ENCODE results near the gene VPS36. TPM values are rescaled to one million over a fixed set of nuclear protein-coding genes. Genes with fewer than 3 reads are reported as not detected.

VPS36 gene
- total RNA-seq, 4 donors from 2014 or later: 42.6 to 57.6 (median 48.8) TPM

DNA sequence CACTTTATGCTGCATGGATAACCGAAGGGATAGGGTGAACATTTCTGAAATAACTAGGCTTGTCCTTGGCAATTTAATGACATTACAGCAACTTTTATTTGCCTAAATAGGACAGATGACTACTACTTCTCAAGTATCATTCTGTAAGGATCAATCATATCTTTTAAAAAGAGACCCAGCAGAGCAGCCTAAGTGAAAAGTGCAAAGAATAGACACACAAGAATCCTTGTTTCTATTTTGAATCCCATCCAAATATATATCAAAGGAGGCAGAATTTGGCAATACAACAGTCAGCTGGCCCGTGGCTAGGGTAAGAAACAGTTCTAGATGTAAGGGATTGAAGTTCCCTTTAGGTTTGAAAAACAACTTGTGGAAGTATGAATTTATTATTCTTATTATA lies 51.4 kb downstream of the VPS36 start:
- Histone ChIP-seq H3K9me3 (no peaks in the 10 kb centered on the region), H3K4me3 (no peak overlapping the region), H3K27me3 (no peaks in the 10 kb centered on the region), H3K27ac (no peak overlapping the region), H3K36me3 (no peaks in the 10 kb centered on the region), H3K4me1 (peaks cover 0 to 13% (median 2%) of the 10 kb centered on the region in 4 donors)
- 32 to 33% methylated on average over 2 of the region's 2 CpGs for WGBS, 2 donors
- DNase-seq (ENCODE audit: low spot score in 2 of 2): no peak
- TF ChIP-seq, protein P1, sequence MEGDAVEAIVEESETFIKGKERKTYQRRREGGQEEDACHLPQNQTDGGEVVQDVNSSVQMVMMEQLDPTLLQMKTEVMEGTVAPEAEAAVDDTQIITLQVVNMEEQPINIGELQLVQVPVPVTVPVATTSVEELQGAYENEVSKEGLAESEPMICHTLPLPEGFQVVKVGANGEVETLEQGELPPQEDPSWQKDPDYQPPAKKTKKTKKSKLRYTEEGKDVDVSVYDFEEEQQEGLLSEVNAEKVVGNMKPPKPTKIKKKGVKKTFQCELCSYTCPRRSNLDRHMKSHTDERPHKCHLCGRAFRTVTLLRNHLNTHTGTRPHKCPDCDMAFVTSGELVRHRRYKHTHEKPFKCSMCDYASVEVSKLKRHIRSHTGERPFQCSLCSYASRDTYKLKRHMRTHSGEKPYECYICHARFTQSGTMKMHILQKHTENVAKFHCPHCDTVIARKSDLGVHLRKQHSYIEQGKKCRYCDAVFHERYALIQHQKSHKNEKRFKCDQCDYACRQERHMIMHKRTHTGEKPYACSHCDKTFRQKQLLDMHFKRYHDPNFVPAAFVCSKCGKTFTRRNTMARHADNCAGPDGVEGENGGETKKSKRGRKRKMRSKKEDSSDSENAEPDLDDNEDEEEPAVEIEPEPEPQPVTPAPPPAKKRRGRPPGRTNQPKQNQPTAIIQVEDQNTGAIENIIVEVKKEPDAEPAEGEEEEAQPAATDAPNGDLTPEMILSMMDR (IDR thresholded peaks at IDR 0.05): no peak
- TF ChIP-seq POLR2A (IDR thresholded peaks at IDR 0.05): no peak

DNA sequence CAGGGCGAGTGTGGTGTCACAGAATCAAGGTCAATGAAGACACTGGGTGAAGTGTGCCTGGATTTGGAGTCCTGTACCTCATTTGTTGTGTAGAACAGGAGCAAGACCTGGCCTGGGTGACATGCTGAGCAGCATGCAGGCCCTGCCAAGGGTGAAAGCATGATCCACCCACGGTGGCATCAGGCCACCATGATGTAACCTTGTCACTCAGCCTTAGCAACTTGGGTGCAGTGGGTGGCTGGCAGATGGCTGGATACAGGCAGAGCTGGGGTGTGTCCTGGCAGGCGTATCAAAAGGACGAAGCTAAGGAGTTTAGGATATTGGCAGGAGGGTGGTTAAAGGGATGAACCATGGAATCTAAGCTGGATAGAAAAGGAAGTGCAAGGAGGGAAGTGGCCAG lies 54.7 kb downstream of the VPS36 start:
- no peaks in the 10 kb centered on the region for H3K36me3 ChIP-seq
- H3K27me3 ChIP-seq: no peaks in the 10 kb centered on the region
- no peak overlapping the region for H3K4me3 ChIP-seq
- no peak for DNase-seq (ENCODE audit: low spot score in 2 of 2)
- H3K4me1 ChIP-seq: peaks cover 0 to 11% (median 2%) of the 10 kb centered on the region in 4 donors
- H3K27ac ChIP-seq: no peak overlapping the region
- no peaks in the 10 kb centered on the region for H3K9me3 ChIP-seq
- TF ChIP-seq, protein P1 (IDR thresholded peaks at IDR 0.05): no peak
- TF ChIP-seq EP300 (IDR thresholded peaks at IDR 0.05): no peak
- WGBS, 2 donors: 82 to 89% methylated on average over 4 of the region's 4 CpGs

DNA sequence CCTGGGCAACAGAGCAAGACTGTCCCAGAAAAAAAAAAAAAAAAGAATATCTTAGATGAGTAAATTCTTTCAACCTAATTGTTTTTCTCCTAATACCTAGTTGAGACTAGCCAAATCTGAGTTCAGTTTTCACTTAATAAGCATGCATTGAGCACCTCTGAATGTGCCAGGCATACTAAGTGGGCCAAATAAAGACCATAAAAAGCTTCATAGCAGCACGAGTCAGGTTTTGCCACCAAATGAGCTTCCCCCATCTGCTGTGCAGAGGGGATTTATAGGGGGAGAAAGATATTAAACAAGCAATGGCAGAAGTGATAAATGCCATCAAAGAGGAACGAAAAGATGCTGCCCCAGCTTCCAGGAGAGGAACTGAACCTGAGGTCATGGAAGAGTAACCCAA lies 55.8 kb downstream of the VPS36 start:
- Histone ChIP-seq H3K9me3 (no peaks in the 10 kb centered on the region), H3K27ac (no peak overlapping the region), H3K27me3 (no peaks in the 10 kb centered on the region), H3K36me3 (no peaks in the 10 kb centered on the region), H3K4me1 (peaks cover 0 to 11% (median 0%) of the 10 kb centered on the region in 4 donors), H3K4me3 (no peak overlapping the region)
- TF ChIP-seq, protein P1 (IDR thresholded peaks at IDR 0.05): no peak
- TF ChIP-seq EP300 (IDR thresholded peaks at IDR 0.05): no peak
- no peak for TF ChIP-seq POLR2A (IDR thresholded peaks at IDR 0.05)
- 66 to 69% methylated on average over 2 of the region's 2 CpGs for WGBS, 2 donors
- DNase-seq (ENCODE audit: low spot score in 2 of 2): no peak

DNA sequence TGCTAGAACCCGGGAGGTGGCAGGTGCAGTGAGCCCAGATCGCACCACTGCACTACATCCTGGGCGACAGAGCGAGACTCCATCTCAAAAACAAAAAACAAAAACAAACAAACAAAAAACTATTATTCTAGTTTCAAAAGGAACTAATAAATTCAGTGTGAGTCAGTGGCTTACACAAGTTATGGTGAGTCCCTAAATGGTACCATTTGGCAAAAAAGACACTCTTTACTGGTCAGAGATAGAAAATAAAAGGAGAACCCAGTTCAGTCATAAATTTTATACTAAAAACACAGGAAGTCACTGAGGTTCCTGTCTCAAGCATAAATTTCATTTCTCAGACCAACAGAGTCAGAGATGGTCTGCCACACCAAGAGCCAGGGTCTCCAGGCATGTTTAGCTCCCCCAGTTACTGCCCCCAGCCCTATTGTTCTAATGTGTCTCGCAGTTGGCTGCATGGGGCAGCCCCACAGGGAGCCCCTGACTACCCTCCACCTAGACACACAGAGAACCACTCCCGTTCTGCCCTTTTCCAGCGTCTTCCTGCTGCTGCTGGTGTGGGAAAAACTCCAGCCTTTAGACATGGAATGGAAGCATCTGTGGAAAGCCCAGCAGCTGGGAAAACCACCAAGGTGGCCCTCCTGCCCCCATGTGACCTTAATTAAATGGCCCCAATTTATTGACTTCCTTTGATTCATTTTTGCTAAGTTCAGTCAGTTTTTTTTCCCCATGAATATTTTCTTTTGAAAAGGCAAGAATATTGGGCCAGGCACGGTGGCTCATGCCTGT lies 56.7 kb downstream of the VPS36 start:
- 76% methylated on average over 8 of the region's 8 CpGs for WGBS, 2 donors
- H3K27ac ChIP-seq: no peak overlapping the region
- H3K27me3 ChIP-seq: no peaks in the 10 kb centered on the region
- DNase-seq (ENCODE audit: low spot score in 2 of 2): no peak
- H3K4me1 ChIP-seq: peaks cover 0 to 5% (median 0%) of the 10 kb centered on the region in 4 donors
- peaks cover 0 to under 1% (median 0%) of the 10 kb centered on the region in 3 donors for H3K36me3 ChIP-seq
- no peak for TF ChIP-seq EP300 (IDR thresholded peaks at IDR 0.05)
- TF ChIP-seq, protein P1 (IDR thresholded peaks at IDR 0.05): no peak
- TF ChIP-seq POLR2A (IDR thresholded peaks at IDR 0.05): no peak
- H3K9me3 ChIP-seq: no peaks in the 10 kb centered on the region
- no peak overlapping the region for H3K4me3 ChIP-seq

DNA sequence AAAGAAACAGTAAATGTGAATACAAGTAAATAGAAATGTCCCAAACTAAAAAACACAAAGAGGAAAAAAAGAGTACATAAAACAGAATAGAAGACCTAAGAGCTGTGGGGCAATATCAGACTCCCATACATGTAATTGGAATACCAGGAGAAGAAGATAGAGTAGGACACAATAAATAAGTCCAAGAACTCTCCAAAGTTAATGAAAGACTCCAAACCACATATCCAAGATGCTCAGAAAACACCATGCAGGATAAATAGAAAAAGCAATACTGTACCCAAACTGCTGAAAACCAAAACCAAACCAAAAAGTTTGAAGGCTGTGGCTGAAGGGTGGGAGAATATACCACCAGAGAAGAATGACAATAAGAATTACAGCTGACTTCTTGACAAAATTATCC lies 62.7 kb downstream of the VPS36 start:
- no peak overlapping the region for H3K4me3 ChIP-seq
- peaks cover 0 to 8% (median 0%) of the 10 kb centered on the region in 3 donors for H3K36me3 ChIP-seq
- H3K27ac ChIP-seq: no peak overlapping the region
- H3K9me3 ChIP-seq: peaks cover 0 to 9% (median 0%) of the 10 kb centered on the region in 4 donors
- TF ChIP-seq, protein P1 (IDR thresholded peaks at IDR 0.05): no peak
- TF ChIP-seq POLR2A (IDR thresholded peaks at IDR 0.05) (no peak), EP300 (IDR thresholded peaks at IDR 0.05) (no peak)
- DNase-seq (ENCODE audit: low spot score in 2 of 2): no peak
- no peaks in the 10 kb centered on the region for H3K4me1 ChIP-seq
- no peaks in the 10 kb centered on the region for H3K27me3 ChIP-seq
